Activated naive CD8-positive, alpha-beta T cell treated with anti-CD3 and anti-CD28 coated beads, Interleukin-2, amount 10 ng/mL, durations not matched to agents 7 days and 5 days (primary cell): ENCODE data around the gene TENT5D. TPM values are rescaled to one million over a fixed set of nuclear protein-coding genes. Genes with fewer than 3 reads are reported as not detected.
"Not testable (repeated sequence)": the region's sequence is repeated elsewhere in the genome, so short reads cannot be mapped to it uniquely, and the experiment has no call there.

Source experiments
- ATAC-seq: fragments of 150-1000 bp; cut with Tn5 transposase; one replicate; pipeline ENCODE4 v1.10.0; 2021; ENCODE audit warnings: low read depth, moderate library complexity
- POLR2A ChIA-PET: fragments of 350-600 bp; sonication (Branson Sonifier 250); formaldehyde crosslinking; loops from one replicate; lab custom pipeline; 2021; ENCODE audit warnings: antibody characterized with exemption; lab: Charles Lee
- DNase-seq: peaks from one replicate; pipeline ENCODE4 v3.0.0; 2021
- H3K27ac Mint-ChIP-seq: one replicate; pipeline ENCODE4 v1.8.0; 2022; ENCODE audit warnings: mild to moderate bottlenecking, mixed read lengths
- H3K27me3 Mint-ChIP-seq: one replicate; pipeline ENCODE4 v1.8.0; 2022; ENCODE audit warnings: mild to moderate bottlenecking, moderate library complexity, mixed read lengths
- H3K36me3 Mint-ChIP-seq: one replicate; pipeline ENCODE4 v1.8.0; 2021; ENCODE audit warnings: mild to moderate bottlenecking, mixed read lengths
- H3K4me1 Mint-ChIP-seq: one replicate; pipeline ENCODE4 v1.8.0; 2021; ENCODE audit warnings: mixed read lengths
- H3K4me3 Mint-ChIP-seq: one replicate; pipeline ENCODE4 v1.8.0; 2022; ENCODE audit warnings: mild to moderate bottlenecking, moderate library complexity, mixed read lengths
- H3K9me3 Mint-ChIP-seq: one replicate; pipeline ENCODE4 v1.8.0; 2021; ENCODE audit warnings: mixed read lengths
- total RNA-seq, 2 experiments: library from RNA; stranded (reverse); gene quantifications; one replicate each; pipeline ENCODE4 v1.2.3, GENCODE V29; 2021

Gene TENT5D
- not detected for total RNA-seq

- no peaks in the 10 kb centered on the region for H3K9me3 Mint-ChIP-seq
- no peaks in the 10 kb centered on the region for H3K36me3 Mint-ChIP-seq
- no peak for ATAC-seq
- H3K4me3 Mint-ChIP-seq = no peak within 1 kb of the TSS
- H3K27me3 Mint-ChIP-seq = no peaks in the 10 kb centered on the region
- no peak within 1 kb of the TSS for H3K27ac Mint-ChIP-seq
- DNase-seq = no peak
- POLR2A ChIA-PET = no interaction called here
- H3K4me1 Mint-ChIP-seq = no peaks in the 10 kb centered on the region
Measured at GRCh38 chrX:80420147-80420546, at the start of gene TENT5D. TSS of gene TENT5D (plus strand) at chrX:80420447. CDS start at chrX:80442540, 22,093 bp downstream.

GRCh38 chrX:80385651-80386050 lies 34.6 kb upstream of the TENT5D start:
- POLR2A ChIA-PET, H3K27me3 Mint-ChIP-seq, DNase-seq, H3K9me3 Mint-ChIP-seq, ATAC-seq, H3K4me1 Mint-ChIP-seq, H3K27ac Mint-ChIP-seq, H3K36me3 Mint-ChIP-seq, H3K4me3 Mint-ChIP-seq: not testable (repeated sequence)

- no peak for DNase-seq
- ATAC-seq = no peak
- H3K4me3 Mint-ChIP-seq = no peak overlapping the region
- POLR2A ChIA-PET = no interaction called here
- no peaks in the 10 kb centered on the region for H3K4me1 Mint-ChIP-seq
- no peaks in the 10 kb centered on the region for H3K9me3 Mint-ChIP-seq
- H3K27me3 Mint-ChIP-seq = no peaks in the 10 kb centered on the region
- no peaks in the 10 kb centered on the region for H3K36me3 Mint-ChIP-seq
- H3K27ac Mint-ChIP-seq = no peak overlapping the region
Measured at GRCh38 chrX:80388206-80388605, 32.0 kb upstream of the TENT5D start.

GRCh38 chrX:80412042-80412441 lies 8.2 kb upstream of the TENT5D start:
- H3K27me3 Mint-ChIP-seq = no peaks in the 10 kb centered on the region
- no peak for ATAC-seq
- POLR2A ChIA-PET = no interaction called here
- no peak overlapping the region for H3K4me3 Mint-ChIP-seq
- no peak overlapping the region for H3K27ac Mint-ChIP-seq
- H3K36me3 Mint-ChIP-seq = no peaks in the 10 kb centered on the region
- no peaks in the 10 kb centered on the region for H3K4me1 Mint-ChIP-seq
- no peak for DNase-seq
- no peaks in the 10 kb centered on the region for H3K9me3 Mint-ChIP-seq

GRCh38 chrX:80423000-80423399 lies 2.8 kb downstream of the TENT5D start:
- no peak overlapping the region for H3K4me3 Mint-ChIP-seq
- ATAC-seq = no peak
- POLR2A ChIA-PET = no interaction called here
- no peaks in the 10 kb centered on the region for H3K9me3 Mint-ChIP-seq
- H3K4me1 Mint-ChIP-seq = no peaks in the 10 kb centered on the region
- H3K36me3 Mint-ChIP-seq = no peaks in the 10 kb centered on the region
- H3K27me3 Mint-ChIP-seq = no peaks in the 10 kb centered on the region
- H3K27ac Mint-ChIP-seq = no peak overlapping the region
- DNase-seq = no peak

GRCh38 chrX:80423744-80424143 lies 3.5 kb downstream of the TENT5D start:
- Mint-ChIP-seq H3K27ac (no peak overlapping the region), H3K27me3 (no peaks in the 10 kb centered on the region), H3K9me3 (no peaks in the 10 kb centered on the region), H3K4me3 (no peak overlapping the region), H3K4me1 (no peaks in the 10 kb centered on the region), H3K36me3 (no peaks in the 10 kb centered on the region)
- DNase-seq = no peak
- POLR2A ChIA-PET = no interaction called here
- ATAC-seq = no peak

GRCh38 chrX:80430826-80431504 lies 10.7 kb downstream of the TENT5D start:
- Mint-ChIP-seq H3K4me3 (no peak overlapping the region), H3K9me3 (no peaks in the 10 kb centered on the region), H3K36me3 (no peaks in the 10 kb centered on the region), H3K27ac (no peak overlapping the region), H3K27me3 (no peaks in the 10 kb centered on the region), H3K4me1 (no peaks in the 10 kb centered on the region)
- POLR2A ChIA-PET = no interaction called here
- ATAC-seq (no peak), DNase-seq (no peak)

GRCh38 chrX:80431505-80431832 lies 11.2 kb downstream of the TENT5D start:
- Mint-ChIP-seq H3K4me3 (no peak overlapping the region), H3K4me1 (no peaks in the 10 kb centered on the region), H3K27me3 (no peaks in the 10 kb centered on the region), H3K27ac (no peak overlapping the region), H3K9me3 (no peaks in the 10 kb centered on the region), H3K36me3 (no peaks in the 10 kb centered on the region)
- ATAC-seq (no peak), DNase-seq (no peak)
- POLR2A ChIA-PET = no interaction called here

GRCh38 chrX:80432441-80432840 lies 12.2 kb downstream of the TENT5D start:
- DNase-seq (no peak), ATAC-seq (no peak)
- Mint-ChIP-seq H3K27me3 (no peaks in the 10 kb centered on the region), H3K36me3 (no peaks in the 10 kb centered on the region), H3K9me3 (no peaks in the 10 kb centered on the region), H3K27ac (no peak overlapping the region), H3K4me3 (no peak overlapping the region), H3K4me1 (no peaks in the 10 kb centered on the region)
- POLR2A ChIA-PET = no interaction called here

- no peak for ATAC-seq
- H3K4me1 Mint-ChIP-seq = no peaks in the 10 kb centered on the region
- H3K9me3 Mint-ChIP-seq = no peaks in the 10 kb centered on the region
Measured at GRCh38 chrX:80432863-80433262, 12.6 kb downstream of the TENT5D start.

GRCh38 chrX:80468166-80468565 lies 47.9 kb downstream of the TENT5D start:
- H3K36me3 Mint-ChIP-seq, POLR2A ChIA-PET, H3K9me3 Mint-ChIP-seq, H3K4me1 Mint-ChIP-seq, H3K27me3 Mint-ChIP-seq, ATAC-seq, H3K4me3 Mint-ChIP-seq, DNase-seq, H3K27ac Mint-ChIP-seq: not testable (repeated sequence)

More at GRCh38 chrX:80432863-80433262, 12.6 kb downstream of the TENT5D start:
- no peaks in the 10 kb centered on the region for H3K36me3 Mint-ChIP-seq
- no peak overlapping the region for H3K27ac Mint-ChIP-seq
- DNase-seq = no peak
- no peak overlapping the region for H3K4me3 Mint-ChIP-seq
- H3K27me3 Mint-ChIP-seq = no peaks in the 10 kb centered on the region
- POLR2A ChIA-PET = no interaction called here

- DNase-seq = no peak
- Mint-ChIP-seq H3K36me3 (no peaks in the 10 kb centered on the region), H3K4me1 (no peaks in the 10 kb centered on the region), H3K27ac (no peak overlapping the region), H3K9me3 (peaks cover 3% of the 10 kb centered on the region), H3K27me3 (no peaks in the 10 kb centered on the region), H3K4me3 (no peak overlapping the region)
- ATAC-seq = no peak
- POLR2A ChIA-PET = no interaction called here
Measured at GRCh38 chrX:80471582-80471981, 51.3 kb downstream of the TENT5D start.

GRCh38 chrX:80485543-80485942 lies 65.3 kb downstream of the TENT5D start:
- no peaks in the 10 kb centered on the region for H3K4me1 Mint-ChIP-seq
- H3K36me3 Mint-ChIP-seq = no peaks in the 10 kb centered on the region
- no peaks in the 10 kb centered on the region for H3K9me3 Mint-ChIP-seq
- no peak overlapping the region for H3K27ac Mint-ChIP-seq
- POLR2A ChIA-PET = no interaction called here
- no peak for ATAC-seq
- no peak for DNase-seq
- H3K4me3 Mint-ChIP-seq = no peak overlapping the region
- no peaks in the 10 kb centered on the region for H3K27me3 Mint-ChIP-seq

GRCh38 chrX:80486299-80486698 lies 66.1 kb downstream of the TENT5D start:
- POLR2A ChIA-PET = no interaction called here
- no peaks in the 10 kb centered on the region for H3K4me1 Mint-ChIP-seq
- DNase-seq (no peak), ATAC-seq (no peak)
- H3K4me3 Mint-ChIP-seq = no peak overlapping the region
- no peaks in the 10 kb centered on the region for H3K9me3 Mint-ChIP-seq
- H3K27ac Mint-ChIP-seq = no peak overlapping the region
- no peaks in the 10 kb centered on the region for H3K27me3 Mint-ChIP-seq
- H3K36me3 Mint-ChIP-seq = no peaks in the 10 kb centered on the region

GRCh38 chrX:80489166-80489565 lies 68.9 kb downstream of the TENT5D start:
- no peaks in the 10 kb centered on the region for H3K4me1 Mint-ChIP-seq
- POLR2A ChIA-PET = no interaction called here

More at GRCh38 chrX:80489166-80489565, 68.9 kb downstream of the TENT5D start:
- Mint-ChIP-seq H3K36me3 (no peaks in the 10 kb centered on the region), H3K27me3 (no peaks in the 10 kb centered on the region), H3K9me3 (no peaks in the 10 kb centered on the region), H3K27ac (no peak overlapping the region), H3K4me3 (no peak overlapping the region)
- DNase-seq (no peak), ATAC-seq (no peak)
